Lower leg skin (tissue), 3 donors: ENCODE data around the gene NTM.

Experiments used
- CTCF ChIP-seq, 3 donors: fragments of 450-650 bp; IDR thresholded peaks; one replicate each; pipeline ENCODE4 v1.5.1; 2016; ENCODE audit warnings: antibody characterized with exemption in 3 of 3, mild to moderate bottlenecking in 3 of 3, moderate library complexity in 2 of 3
- POLR2A ChIP-seq, 2 donors: fragments of 450-650 bp; IDR thresholded peaks; one replicate each; pipeline ENCODE4 v1.6.1; 2016 to 2017; ENCODE audit warnings: antibody characterized with exemption in 2 of 2, mild to moderate bottlenecking in 1 of 2, moderate library complexity in 1 of 2

- TF ChIP-seq CTCF (IDR thresholded peaks at IDR 0.05) (no peak), POLR2A (IDR thresholded peaks at IDR 0.05) (no peak)
These were observed 635.5 kb downstream of the NTM start for GRCh38 chr11:132005887-132006286.
